Measurements from ENCODE around the gene B4GALNT2.
"Not testable (repeated sequence)": the region's sequence is repeated elsewhere in the genome, so short reads cannot be mapped to it uniquely, and the experiment has no call there.

The B4GALNT2 gene

DNA sequence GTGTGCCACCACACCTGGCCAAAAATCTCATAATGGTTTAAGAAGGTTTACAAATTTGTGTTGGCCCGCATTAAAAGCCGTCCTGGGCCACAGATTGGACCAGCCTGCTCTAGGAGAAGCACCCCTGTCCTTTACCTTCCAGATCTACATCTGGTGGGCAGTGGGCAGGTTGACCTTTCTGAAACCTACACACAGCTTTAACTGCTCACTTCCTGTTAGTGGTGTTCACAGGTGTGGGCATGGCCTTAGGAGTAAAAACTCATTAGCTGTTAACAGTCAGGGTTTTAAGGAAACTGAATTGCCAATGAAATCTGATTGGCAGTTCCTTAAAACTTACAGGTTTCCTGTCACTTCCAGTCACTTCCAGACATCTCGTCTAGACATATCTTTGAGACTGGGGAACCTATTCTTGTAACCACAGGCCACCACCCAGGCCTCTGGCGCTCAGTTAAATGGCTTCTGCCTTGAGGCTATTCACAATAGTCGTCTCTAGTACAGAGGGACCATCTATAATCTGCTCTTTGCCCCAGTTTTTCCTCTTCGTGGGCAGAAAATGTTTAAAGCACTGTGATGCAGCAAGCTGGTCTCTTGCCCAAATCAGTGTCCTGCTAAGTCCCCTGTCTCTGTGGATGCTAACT, 48.5 kb downstream of the B4GALNT2 start:
- no peak for DNase-seq (ENCODE audit: low spot score)

GRCh38 chr17:49183341-49183740, 50.8 kb downstream of the B4GALNT2 start:
- DNase-seq (ENCODE audit: low spot score), result no peak

DNA sequence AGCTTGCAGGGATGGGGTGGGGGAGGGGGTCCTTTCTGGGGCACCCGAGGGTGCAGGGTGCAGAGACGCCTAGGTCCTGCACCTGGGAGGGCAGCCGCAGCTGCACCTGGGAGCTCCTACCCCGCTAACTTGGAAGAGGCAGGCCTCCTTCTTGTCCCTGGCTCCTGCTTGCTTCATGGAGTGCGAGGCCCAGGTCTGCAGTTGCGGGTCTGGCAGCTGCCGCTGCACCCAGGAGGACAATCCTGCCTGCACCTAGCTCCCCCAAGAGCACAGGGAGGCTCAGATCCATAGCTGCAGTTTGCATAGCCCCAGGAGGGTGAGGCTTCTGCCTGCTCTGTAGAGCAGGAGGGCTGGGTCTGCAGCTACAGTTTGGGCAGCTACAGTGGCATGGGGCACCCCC, 51.2 kb downstream of the B4GALNT2 start:
- DNase-seq (ENCODE audit: low spot score), result no peak

GRCh38 chr17:49184522-49184921, 52.0 kb downstream of the B4GALNT2 start:
- DNase-seq (ENCODE audit: low spot score), result not testable (repeated sequence)

- not testable (repeated sequence) for DNase-seq (ENCODE audit: low spot score)
Measured at GRCh38 chr17:49185381-49185780, 52.8 kb downstream of the B4GALNT2 start.

- DNase-seq (ENCODE audit: low spot score), result no peak
Measured at GRCh38 chr17:49187301-49187700, 54.7 kb downstream of the B4GALNT2 start.

DNA sequence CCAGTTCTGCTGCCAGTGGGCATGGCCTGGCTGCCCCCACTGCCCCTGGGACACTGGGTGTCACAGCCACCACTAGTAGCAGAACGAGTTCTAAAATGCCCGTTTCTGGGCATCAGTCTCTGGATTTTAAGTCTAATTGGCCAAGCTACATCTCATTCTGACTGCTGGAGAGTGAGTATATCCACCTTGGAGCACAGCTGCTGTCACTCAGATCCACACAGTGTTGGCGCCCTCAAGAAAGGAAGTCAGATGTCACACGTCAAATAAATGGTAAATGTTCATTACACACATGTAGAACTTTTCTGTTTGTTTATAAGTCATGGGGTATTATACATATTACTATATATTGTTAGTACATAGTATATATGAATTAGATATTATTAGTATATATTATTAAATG, 58.4 kb downstream of the B4GALNT2 start:
- DNase-seq (ENCODE audit: low spot score), result no peak

GRCh38 chr17:49191409-49191916, 58.9 kb downstream of the B4GALNT2 start:
- no peak for DNase-seq (ENCODE audit: low spot score)

GRCh38 chr17:49191917-49192741, 59.6 kb downstream of the B4GALNT2 start:
- peak; percentile 92 for DNase-seq (ENCODE audit: low spot score)

DNA sequence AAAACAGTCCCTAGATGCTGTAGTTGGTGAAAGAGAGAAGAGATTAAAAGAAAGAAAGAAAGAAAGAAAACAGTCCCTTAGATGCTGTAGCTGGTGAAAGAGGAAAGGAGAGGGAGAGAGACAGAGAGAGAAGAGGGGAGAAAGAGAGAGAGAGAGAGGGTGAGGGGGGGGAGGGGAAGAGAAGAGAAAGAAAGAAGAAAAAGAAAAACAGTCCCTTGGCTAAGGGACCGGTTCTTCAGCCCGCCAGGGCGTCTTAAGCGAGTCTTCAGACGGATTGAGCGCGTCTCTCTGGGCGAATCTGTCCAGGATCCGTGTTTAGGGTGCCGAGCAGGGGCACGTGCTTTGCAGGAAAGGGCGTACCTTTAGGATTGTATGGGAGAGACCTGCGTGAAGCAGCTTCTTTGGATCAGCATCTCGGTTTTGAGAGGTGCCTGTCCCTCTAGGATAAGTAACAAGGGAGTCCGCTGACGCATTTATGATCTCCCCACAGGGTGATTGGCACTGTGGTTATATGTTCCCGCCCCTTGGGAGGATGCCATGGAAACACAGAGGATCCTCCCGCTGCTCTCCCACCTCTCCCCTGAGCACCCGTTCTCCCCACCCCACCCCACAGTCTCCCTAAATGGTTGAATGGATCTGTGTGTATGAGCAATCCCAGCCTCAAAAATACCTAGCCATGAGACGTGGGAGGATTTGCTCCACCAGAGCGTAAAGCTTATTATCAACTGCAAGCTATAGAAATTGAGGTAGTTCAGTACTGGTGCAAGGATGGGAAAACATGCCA, 61.1 kb downstream of the B4GALNT2 start:
- peak; percentile 88 for DNase-seq (ENCODE audit: low spot score)

DNA sequence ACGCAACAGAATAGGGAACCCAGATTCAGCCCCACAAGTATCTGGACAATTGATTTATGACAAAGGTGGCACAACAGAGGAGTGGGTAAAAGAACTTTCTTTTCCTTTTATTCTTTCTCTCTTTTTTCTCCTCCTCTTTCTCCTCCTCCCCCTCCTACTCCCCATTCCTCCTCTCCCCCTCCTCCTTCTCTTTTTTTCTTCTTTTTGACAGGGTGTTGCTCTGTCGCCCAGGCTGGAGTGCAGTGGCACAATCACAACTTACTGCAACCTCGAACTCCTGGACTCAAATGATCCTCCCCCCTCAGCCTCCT, 61.7 kb downstream of the B4GALNT2 start:
- DNase-seq (ENCODE audit: low spot score), result no peak

GRCh38 chr17:49195751-49196150, 63.2 kb downstream of the B4GALNT2 start:
- no peak for DNase-seq (ENCODE audit: low spot score)

DNA sequence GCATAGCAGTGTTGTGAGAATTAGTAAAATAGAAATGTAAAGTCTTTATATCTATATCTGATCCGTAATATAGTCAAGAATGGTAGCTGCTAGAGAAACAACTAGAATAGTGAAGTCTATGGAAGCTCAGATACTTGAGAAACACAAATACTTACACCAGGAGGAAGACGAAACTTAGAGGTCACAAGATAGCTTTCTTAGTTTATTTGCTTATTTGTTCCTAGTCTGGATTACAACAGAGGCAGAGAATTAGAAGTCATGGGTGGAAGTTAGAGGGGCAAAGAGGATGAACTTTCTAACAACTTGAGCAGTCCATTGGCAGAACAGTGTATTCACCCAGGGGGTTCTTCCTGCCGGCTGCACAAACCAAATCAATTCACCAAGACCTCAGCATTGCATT, 64.0 kb downstream of the B4GALNT2 start:
- no peak for DNase-seq (ENCODE audit: low spot score)

GRCh38 chr17:49197346-49197998, 64.9 kb downstream of the B4GALNT2 start:
- no peak for DNase-seq (ENCODE audit: low spot score)

DNA sequence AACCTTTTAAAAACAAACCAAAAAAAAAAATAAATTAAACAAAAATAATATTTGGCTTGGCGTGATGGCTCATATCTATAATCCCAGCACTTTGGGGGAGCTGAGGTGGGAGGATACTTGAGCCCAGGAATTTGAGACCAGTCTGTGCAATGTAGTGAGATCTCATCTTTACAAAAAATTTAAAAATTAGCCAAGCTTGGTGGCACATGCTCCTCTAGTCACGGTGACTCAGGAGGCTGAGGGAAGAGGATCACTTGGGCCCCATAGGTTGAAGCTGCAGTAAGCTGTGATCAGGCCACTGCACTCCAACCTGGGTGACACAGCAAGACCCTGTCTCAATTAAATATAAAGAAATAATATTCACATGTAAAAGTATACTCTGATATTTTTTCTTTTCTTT, 65.6 kb downstream of the B4GALNT2 start:
- no peak for DNase-seq (ENCODE audit: low spot score)

GRCh38 chr17:49200423-49201083, 68.0 kb downstream of the B4GALNT2 start:
- no peak for DNase-seq (ENCODE audit: low spot score)

DNA sequence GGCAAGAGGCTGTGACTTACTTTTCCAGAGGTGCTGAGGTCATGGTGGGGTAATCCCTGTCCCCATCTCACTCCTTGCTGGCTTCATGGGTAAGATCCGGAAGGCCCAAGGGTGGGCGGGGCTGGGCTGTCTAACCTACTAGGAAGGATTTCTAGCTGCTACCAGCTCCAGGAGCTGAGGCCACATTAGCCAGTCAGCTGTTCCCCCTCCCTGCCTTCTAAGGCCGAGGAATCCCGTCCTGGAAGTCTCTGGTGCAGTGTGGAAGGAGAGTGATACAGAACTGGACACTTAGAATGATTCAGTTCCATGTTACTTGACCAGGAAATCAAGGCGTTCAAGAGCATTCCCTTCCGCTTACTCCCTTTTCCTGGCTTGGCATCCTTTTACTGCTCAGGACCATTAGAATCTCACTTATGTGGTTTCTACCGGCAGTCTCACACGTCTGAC, 68.9 kb downstream of the B4GALNT2 start:
- no peak for DNase-seq (ENCODE audit: low spot score)

GRCh38 chr17:49203796-49204195, 71.2 kb downstream of the B4GALNT2 start:
- no peak for DNase-seq (ENCODE audit: low spot score)

- no peak for DNase-seq (ENCODE audit: low spot score)
Measured at GRCh38 chr17:49204516-49204915, 71.9 kb downstream of the B4GALNT2 start.

GRCh38 chr17:49209061-49209571, 76.5 kb downstream of the B4GALNT2 start:
- DNase-seq (ENCODE audit: low spot score), result no peak
